KMS-11 (cell line): Measurements from ENCODE around the gene RALGPS1.
A peak's percentile ranks its signal among the peaks of the same experiment; 100 is the strongest.

Experiments
- H2AFZ ChIP-seq: fragments of 200-600 bp; sonication (generic); 2 replicates; pipeline ENCODE4 v1.6.1; 2016; ENCODE audit warnings: antibody characterized with exemption, mixed run types, low read depth
- H3K27ac ChIP-seq: fragments of 200-600 bp; sonication (generic); 2 replicates; pipeline ENCODE4 v1.6.1; 2016; ENCODE audit warnings: mild to moderate bottlenecking, mixed run types
- H3K27me3 ChIP-seq: fragments of 200-600 bp; sonication (generic); 2 replicates; pipeline ENCODE4 v1.6.1; 2017; ENCODE audit warnings: mild to moderate bottlenecking, low read depth, mixed run types, moderate library complexity; ENCODE audit not compliant: insufficient read depth
- H3K36me3 ChIP-seq: fragments of 200-600 bp; sonication (generic); 2 replicates; pipeline ENCODE4 v1.6.1; 2017; ENCODE audit warnings: mild to moderate bottlenecking, mixed run types; ENCODE audit not compliant: insufficient read depth
- H3K4me1 ChIP-seq: fragments of 200-600 bp; sonication (generic); 2 replicates; pipeline ENCODE4 v1.6.1; 2016; ENCODE audit warnings: mild to moderate bottlenecking, low read depth, mixed run types; ENCODE audit not compliant: poor library complexity, severe bottlenecking
- H3K4me2 ChIP-seq: fragments of 200-600 bp; sonication (generic); 2 replicates; pipeline ENCODE4 v1.7.0; 2016; ENCODE audit warnings: mild to moderate bottlenecking, mixed run types
- H3K4me3 ChIP-seq: fragments of 200-600 bp; sonication (generic); IDR thresholded peaks from 2 replicates; pipeline ENCODE4 v1.6.1; 2017; ENCODE audit warnings: low read depth, low read length, mixed read lengths; ENCODE audit not compliant: insufficient read depth
- H3K79me2 ChIP-seq: fragments of 200-600 bp; sonication (generic); 2 replicates; pipeline ENCODE4 v1.6.1; 2016; ENCODE audit warnings: low read depth, mixed run types; ENCODE audit not compliant: insufficient read depth
- H3K9ac ChIP-seq: fragments of 200-600 bp; sonication (generic); 2 replicates; pipeline ENCODE4 v1.6.1; 2016; ENCODE audit warnings: mild to moderate bottlenecking, mixed run types
- H4K20me1 ChIP-seq: fragments of 200-600 bp; sonication (generic); 2 replicates; pipeline ENCODE4 v1.6.1; 2016; ENCODE audit warnings: mild to moderate bottlenecking, mixed run types; ENCODE audit not compliant: insufficient read depth
- TF ChIP-seq, protein P1 (sequence below): fragments of 200-600 bp; sonication (generic); conservative IDR thresholded peaks from 2 replicates; pipeline ENCODE4 v1.6.1; 2017; ENCODE audit warnings: low read depth, mild to moderate bottlenecking, antibody characterized with exemption, low read length, moderate library complexity, mixed read lengths

RALGPS1 gene

DNA sequence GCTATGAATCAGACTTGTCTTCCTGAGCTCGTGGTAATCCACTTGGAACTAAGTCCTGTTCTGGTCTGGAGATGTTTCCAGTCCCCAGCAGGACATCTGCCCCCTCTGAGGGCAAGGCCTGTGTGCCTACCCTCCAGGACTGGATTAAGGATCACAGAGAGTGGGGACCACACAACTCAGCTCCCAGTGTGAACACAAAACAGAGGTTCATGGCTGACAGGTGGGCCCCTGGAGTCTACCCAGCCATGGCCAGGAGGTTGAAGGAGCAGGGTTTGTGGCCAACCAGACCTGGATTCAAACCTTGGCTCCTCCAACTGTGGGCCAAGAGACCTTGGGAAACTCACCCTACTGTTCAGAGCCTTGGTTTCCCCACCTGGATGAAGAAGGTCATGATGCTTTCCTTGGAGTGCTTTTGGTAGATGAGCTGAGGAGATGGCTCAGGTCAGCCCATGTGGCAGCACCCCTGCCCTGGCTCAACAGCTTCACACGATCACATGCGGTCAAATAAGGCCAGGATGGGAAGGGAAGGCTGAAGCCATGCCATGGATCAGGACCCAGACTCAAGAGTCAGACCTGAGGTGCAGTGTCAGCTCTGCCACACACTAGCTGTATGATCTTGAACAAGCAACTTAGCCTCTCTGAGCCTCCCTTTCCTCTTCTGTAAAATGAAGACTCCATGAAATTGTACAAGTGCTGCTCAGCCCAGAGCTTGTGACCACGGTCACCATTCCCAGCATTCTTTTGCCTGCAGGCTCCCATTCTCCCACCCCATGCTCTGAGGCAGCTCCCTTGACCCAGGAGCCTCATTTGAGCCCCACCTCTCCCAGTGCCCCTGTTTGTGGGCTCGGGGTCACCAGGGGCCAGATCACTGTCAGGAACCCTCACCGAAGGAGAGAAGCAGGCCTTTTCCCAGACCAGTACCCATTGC, 235.1 kb downstream of the RALGPS1 start:
- H3K27ac ChIP-seq: no peak overlapping the region
- TF ChIP-seq, protein P1, sequence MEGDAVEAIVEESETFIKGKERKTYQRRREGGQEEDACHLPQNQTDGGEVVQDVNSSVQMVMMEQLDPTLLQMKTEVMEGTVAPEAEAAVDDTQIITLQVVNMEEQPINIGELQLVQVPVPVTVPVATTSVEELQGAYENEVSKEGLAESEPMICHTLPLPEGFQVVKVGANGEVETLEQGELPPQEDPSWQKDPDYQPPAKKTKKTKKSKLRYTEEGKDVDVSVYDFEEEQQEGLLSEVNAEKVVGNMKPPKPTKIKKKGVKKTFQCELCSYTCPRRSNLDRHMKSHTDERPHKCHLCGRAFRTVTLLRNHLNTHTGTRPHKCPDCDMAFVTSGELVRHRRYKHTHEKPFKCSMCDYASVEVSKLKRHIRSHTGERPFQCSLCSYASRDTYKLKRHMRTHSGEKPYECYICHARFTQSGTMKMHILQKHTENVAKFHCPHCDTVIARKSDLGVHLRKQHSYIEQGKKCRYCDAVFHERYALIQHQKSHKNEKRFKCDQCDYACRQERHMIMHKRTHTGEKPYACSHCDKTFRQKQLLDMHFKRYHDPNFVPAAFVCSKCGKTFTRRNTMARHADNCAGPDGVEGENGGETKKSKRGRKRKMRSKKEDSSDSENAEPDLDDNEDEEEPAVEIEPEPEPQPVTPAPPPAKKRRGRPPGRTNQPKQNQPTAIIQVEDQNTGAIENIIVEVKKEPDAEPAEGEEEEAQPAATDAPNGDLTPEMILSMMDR: no peak
- H3K36me3 ChIP-seq: no peaks in the 10 kb centered on the region

DNA sequence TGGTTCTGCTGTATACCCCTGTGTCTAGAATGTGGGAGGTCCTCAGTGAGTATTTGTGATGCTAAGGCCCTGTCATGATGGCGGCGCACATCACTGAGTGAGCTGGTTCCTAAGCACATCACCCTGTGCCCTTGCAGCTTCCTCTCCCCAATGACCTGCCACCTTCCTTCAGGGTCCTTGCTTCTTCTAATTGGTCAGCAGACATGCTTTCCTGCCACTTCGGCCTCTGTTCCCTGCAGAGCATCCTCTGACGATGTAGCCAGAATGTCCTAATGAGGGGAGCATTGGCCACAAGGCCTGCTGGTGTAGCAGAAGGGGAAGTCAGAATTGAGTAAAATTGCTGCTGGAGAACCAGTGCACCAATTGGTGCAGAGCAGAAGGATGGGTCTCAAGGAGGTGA, 238.9 kb downstream of the RALGPS1 start:
- H2AFZ ChIP-seq: no peak overlapping the region
- no peak overlapping the region for H3K4me3 ChIP-seq
- no peaks in the 10 kb centered on the region for H4K20me1 ChIP-seq
- no peak overlapping the region for H3K9ac ChIP-seq
- H3K4me2 ChIP-seq: no peak overlapping the region
- TF ChIP-seq, protein P1: no peak
- H3K4me1 ChIP-seq: peaks cover 27% of the 10 kb centered on the region
- H3K27me3 ChIP-seq: no peaks in the 10 kb centered on the region
- no peak overlapping the region for H3K27ac ChIP-seq
- H3K79me2 ChIP-seq: no peaks in the 10 kb centered on the region
- H3K36me3 ChIP-seq: no peaks in the 10 kb centered on the region; the same call in 1 of the 2 replicates

More for the DNA sequence above, 235.1 kb downstream of the RALGPS1 start:
- H2AFZ ChIP-seq: no peak overlapping the region
- H4K20me1 ChIP-seq: no peaks in the 10 kb centered on the region
- no peaks in the 10 kb centered on the region for H3K79me2 ChIP-seq
- no peaks in the 10 kb centered on the region for H3K27me3 ChIP-seq
- peaks cover 12% of the 10 kb centered on the region for H3K4me1 ChIP-seq
- no peak overlapping the region for H3K9ac ChIP-seq
- H3K4me3 ChIP-seq: no peak overlapping the region
- H3K4me2 ChIP-seq: no peak overlapping the region

DNA sequence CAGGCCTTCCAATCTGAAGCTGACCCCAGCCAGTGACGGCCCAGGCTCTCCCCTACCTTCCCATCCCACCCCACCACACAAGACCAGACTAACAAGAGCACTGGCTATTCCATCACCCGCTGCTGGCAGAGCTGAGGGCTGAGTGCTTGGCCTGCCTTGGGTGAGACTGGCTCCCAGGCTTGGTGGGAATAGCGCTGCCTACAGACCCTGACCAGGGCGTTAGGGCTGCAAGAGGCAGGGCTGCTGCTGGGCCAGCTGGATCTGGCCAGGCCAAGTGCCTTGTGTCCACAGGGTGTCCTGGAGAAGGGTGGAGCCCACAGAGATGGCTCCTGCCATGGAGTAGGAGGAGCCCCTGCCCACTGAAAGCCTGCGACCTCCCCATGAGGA, 239.4 kb downstream of the RALGPS1 start:
- Histone ChIP-seq H3K9ac (no peak overlapping the region), H3K4me3 (no peak overlapping the region), H2AFZ (peak overlapping the region; percentile 17; the same call in 1 of the 2 replicates), H3K79me2 (no peaks in the 10 kb centered on the region), H3K4me1 (peaks cover 32% of the 10 kb centered on the region), H3K4me2 (peak overlapping the region; percentile 48; the same call in 1 of the 2 replicates), H4K20me1 (no peaks in the 10 kb centered on the region), H3K36me3 (no peaks in the 10 kb centered on the region; the same call in 1 of the 2 replicates), H3K27me3 (no peaks in the 10 kb centered on the region), H3K27ac (peak overlapping the region; percentile 41; the same call in 1 of the 2 replicates)
- TF ChIP-seq, protein P1: no peak

DNA sequence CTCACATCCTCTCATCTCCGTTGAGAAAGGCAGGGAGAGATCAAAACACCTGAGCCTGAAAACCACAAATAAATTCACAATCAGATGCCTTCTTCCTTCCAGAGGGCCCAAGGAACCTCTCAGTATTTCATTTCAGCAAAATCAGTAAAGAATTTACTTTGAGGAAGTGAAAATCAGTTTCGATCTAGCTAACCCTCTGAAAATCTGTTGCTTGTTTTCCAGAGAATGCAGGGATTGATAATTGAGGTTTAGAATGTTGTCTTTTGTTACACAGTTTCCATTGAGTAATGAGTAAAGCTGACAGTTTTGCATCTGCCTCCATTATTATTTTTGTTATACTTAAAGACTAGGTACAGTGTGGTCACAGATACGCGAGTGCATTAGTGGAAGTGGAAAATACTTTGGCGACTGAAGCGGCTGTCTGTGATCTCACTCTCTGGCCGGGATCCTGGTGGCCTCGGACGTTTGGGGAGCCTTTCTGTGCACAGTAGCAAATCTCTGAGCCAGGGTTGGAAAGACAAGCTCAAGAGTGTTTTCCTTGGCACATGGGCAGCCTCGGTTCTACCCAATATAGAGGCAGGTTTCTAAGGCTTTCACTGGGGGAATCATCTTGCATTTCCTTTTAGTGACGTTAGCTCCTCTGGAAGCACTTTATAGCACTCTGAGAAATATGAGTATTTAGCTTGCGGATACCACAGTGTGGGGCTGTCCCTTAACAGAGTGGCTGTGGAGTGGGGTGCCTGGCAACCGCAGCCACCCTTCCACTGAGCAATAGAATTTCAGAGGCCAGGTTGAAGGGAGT, 240.0 kb downstream of the RALGPS1 start:
- Histone ChIP-seq H3K4me2 (peak overlapping the region; percentile 48; the same call in 1 of the 2 replicates), H3K79me2 (no peaks in the 10 kb centered on the region), H3K27me3 (no peaks in the 10 kb centered on the region), H3K9ac (no peak overlapping the region), H2AFZ (peak overlapping the region; percentile 17; the same call in 1 of the 2 replicates), H3K27ac (peak overlapping the region; percentile 41; the same call in 1 of the 2 replicates), H3K4me1 (peaks cover 38% of the 10 kb centered on the region), H3K4me3 (no peak overlapping the region), H4K20me1 (no peaks in the 10 kb centered on the region), H3K36me3 (no peaks in the 10 kb centered on the region; the same call in 1 of the 2 replicates)
- TF ChIP-seq, protein P1: no peak
